Ishikawa (cell line): ENCODE data around the gene ANKMY1.

ENCODE experiments used
- CEBPB ChIP-seq: IDR thresholded peaks from 2 replicates; pipeline ENCODE4 v1.6.1; 2012
- EGR1 ChIP-seq: IDR thresholded peaks from 2 replicates; pipeline ENCODE4 v1.6.1; 2012
- EP300 ChIP-seq: IDR thresholded peaks from 2 replicates; pipeline ENCODE4 v1.6.1; 2012; ENCODE audit warnings: borderline replicate concordance
- TAF1 ChIP-seq: IDR thresholded peaks from 2 replicates; pipeline ENCODE4 v1.6.1; 2012; ENCODE audit warnings: low read depth, mild to moderate bottlenecking
- TEAD4 ChIP-seq: IDR thresholded peaks from 2 replicates; pipeline ENCODE4 v1.6.1; 2012
- TF ChIP-seq, protein P1 (sequence below): IDR thresholded peaks from 2 replicates; pipeline ENCODE4 v1.6.1; 2012

GRCh38 chr2:240596491-240596931, 38.7 kb upstream of the ANKMY1 start:
- TF ChIP-seq TAF1 (no peak), EP300 (no peak), CEBPB (no peak), EGR1 (no peak), TEAD4 (no peak)
- TF ChIP-seq, protein P1, sequence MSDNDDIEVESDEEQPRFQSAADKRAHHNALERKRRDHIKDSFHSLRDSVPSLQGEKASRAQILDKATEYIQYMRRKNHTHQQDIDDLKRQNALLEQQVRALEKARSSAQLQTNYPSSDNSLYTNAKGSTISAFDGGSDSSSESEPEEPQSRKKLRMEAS, result no peak
